ENCODE results near the gene ZNF142.

The ZNF142 gene, protein sequence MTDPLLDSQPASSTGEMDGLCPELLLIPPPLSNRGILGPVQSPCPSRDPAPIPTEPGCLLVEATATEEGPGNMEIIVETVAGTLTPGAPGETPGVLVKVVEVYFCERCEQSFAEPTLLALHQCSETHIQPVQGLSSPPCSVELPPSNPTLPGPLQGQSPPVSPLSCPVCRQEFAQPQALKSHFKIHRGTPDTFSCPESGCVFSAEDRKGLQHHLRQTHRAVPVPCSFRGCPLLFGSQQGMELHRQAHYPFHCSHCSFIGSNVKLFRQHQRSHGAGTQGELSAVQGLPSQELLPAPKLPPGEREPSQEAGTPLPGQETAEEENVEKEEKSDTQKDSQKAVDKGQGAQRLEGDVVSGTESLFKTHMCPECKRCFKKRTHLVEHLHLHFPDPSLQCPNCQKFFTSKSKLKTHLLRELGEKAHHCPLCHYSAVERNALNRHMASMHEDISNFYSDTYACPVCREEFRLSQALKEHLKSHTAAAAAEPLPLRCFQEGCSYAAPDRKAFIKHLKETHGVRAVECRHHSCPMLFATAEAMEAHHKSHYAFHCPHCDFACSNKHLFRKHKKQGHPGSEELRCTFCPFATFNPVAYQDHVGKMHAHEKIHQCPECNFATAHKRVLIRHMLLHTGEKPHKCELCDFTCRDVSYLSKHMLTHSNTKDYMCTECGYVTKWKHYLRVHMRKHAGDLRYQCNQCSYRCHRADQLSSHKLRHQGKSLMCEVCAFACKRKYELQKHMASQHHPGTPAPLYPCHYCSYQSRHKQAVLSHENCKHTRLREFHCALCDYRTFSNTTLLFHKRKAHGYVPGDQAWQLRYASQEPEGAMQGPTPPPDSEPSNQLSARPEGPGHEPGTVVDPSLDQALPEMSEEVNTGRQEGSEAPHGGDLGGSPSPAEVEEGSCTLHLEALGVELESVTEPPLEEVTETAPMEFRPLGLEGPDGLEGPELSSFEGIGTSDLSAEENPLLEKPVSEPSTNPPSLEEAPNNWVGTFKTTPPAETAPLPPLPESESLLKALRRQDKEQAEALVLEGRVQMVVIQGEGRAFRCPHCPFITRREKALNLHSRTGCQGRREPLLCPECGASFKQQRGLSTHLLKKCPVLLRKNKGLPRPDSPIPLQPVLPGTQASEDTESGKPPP (N-terminal part only)

DNA sequence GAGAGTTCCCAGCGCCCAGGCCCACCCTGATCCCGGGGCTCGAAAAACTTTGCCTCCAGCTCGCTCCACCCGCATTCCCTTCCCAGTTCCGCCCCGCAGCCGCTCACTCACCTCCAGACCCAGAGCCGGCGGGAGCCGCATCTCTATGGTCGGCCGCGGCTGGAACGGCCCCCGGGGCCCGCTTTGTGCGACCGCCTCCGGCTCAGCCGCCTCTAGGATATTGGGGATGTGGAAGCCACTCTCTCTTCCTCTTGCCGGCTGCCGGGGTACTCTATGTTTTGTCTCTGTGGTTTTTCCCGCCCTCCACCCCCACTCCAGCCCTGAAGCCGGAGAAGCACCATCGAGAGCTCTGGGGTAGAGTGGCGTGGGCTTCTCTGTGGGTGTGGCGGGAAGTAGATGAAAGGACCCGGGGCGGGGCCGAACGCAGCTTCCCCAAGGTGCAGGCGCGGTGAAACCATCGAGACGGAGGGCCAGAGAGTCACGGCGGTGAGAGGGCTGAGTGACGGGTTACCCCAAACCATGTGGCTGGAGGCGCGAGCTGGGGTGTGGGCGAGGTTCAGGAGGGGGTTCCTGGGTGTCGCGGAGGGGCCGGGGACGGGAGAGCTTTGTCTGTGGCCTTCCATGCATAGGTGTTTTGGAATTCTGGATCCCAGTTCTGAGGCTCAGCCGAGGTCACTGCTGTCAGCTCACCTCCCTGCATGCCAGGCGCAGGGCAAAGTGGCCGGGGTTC is at the start of gene ZNF142, which contains the start of gene BCS1L:
Gene ZNF142 (minus strand): TSS at position 366 of the 730 bp plus-strand sequence. CDS start 3,194 bp downstream, outside the sequence.
Gene BCS1L (plus strand): TSS at position 426 of the 730 bp plus-strand sequence. CDS start 1,305 bp downstream, outside the sequence.
- peak; percentile 97 for DNase-seq

DNA sequence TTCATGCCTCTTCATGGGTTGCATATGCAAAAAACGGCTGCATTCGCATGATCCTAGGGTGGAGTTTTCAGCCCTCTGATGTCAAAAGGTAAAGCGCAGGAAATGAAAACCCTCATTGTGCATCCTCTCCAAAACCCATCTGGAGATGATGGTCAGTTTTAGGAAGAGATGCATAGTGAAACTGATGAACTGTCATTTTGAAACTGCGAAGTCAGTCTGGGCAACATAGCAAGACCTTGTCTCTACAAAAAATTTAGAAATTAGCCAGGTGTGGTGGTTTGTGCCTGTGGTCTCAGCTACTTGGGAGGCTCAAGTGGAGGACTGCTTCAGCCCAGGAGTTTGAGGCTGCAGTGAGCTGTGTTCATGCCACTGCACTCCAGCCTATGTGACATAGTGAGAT is 48.7 kb upstream of the ZNF142 start:
- no peak for DNase-seq

DNA sequence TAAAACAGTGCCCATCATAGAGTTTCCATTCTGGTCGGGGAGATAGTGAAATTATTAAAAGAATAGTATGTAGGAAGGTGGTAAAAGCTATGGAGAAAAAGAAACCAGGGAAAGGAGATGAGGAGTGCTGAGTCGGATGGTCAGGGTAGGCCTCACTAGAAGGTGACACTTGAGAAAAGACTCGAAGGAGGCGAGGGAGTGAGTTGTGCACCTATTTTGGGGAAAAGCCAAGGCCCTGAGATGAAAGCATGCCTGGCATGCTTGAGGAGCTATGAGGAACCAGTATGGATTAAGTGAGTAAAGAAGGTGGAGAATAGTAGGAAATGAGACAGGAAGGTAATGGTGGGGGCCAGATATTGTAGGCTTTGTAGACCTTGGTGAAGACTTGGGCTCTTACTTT is 43.9 kb upstream of the ZNF142 start:
- DNase-seq, result no peak

DNA sequence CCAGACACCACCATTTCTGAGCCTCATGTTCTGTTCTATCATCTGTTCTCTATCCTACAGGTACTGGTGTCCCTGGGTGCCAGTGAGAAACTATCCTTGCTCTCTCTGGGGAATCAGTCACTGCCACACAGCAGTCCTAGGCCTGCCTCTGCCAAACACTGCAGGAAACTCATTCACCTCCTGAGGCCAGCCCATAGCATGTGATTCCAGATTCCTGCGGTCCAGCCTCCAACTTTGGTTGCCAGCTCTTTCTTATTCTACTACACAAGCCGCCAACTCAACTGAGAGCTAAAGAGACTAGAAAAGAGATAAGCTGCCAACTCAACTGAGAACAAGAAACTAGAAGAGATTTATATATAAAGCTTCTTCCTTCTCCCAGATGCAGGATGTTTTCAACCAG is 42.4 kb upstream of the ZNF142 start:
- no peak for DNase-seq

DNA sequence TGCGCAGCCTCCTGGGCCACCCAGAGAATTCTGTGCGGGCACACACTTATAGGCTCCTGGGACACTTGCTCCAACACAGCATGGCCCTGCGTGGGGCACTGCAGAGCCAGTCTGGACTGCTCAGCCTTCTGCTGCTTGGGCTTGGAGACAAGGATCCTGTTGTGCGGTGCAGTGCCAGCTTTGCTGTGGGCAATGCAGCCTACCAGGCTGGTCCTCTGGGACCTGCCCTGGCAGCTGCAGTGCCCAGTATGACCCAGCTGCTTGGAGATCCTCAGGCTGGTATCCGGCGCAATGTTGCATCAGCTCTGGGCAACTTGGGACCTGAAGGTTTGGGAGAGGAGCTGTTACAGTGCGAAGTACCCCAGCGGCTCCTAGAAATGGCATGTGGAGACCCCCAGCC is 39.5 kb upstream of the ZNF142 start:
- no peak for DNase-seq

DNA sequence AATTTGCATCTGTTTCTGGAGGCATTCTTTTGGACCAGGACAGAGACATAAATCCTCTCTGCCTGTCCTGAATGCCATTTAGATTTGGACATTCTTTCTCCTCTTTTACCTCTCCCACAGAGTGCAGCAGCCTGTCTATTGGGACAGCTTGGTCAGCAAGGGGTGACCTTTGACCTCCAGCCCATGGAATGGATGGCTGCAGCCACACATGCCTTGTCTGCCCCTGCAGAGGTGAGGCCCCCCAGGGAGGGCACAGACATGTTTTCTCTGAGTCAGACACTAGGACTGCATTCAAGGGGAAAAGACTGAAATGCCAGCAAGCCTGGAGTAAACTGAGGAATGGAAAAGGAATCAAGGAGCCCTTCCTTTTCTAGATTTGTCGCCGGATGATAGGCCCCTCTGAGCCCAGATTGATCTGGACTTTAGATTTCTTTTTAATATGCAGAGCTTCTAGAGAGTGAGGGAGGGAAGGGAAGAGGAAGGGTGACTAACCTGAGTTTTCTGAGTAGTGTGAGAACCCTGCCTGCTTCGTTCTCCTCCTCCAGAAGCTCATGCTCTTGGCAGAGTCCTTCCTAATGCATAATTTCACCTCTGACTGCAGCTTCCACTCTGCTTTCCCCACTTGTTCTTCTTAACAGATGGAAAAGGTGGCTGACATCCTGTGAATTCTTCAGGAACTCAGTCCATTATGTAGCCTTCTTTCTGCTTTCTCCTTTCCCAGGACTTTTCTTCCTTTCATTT is 35.2 kb upstream of the ZNF142 start:
- DNase-seq, result no peak

DNA sequence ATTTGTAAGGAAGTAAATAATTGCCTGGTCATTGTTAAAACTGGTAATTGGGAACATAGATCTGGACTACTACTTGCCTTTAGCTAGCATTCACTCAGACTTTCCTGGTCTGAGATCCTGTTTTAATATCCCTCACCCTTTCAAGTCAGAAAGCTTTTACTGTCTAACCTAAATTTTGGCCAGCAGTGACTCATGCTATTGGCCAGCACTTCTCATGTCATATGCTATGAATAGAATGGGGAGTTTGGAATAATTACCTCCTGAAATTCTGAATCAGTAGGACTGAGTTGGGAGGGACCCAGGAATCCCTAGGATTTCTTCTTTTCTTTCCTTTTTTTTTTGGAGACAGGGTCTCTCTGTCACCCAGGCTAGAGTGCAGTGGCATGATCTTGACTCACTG is 31.8 kb upstream of the ZNF142 start:
- no peak for DNase-seq

DNA sequence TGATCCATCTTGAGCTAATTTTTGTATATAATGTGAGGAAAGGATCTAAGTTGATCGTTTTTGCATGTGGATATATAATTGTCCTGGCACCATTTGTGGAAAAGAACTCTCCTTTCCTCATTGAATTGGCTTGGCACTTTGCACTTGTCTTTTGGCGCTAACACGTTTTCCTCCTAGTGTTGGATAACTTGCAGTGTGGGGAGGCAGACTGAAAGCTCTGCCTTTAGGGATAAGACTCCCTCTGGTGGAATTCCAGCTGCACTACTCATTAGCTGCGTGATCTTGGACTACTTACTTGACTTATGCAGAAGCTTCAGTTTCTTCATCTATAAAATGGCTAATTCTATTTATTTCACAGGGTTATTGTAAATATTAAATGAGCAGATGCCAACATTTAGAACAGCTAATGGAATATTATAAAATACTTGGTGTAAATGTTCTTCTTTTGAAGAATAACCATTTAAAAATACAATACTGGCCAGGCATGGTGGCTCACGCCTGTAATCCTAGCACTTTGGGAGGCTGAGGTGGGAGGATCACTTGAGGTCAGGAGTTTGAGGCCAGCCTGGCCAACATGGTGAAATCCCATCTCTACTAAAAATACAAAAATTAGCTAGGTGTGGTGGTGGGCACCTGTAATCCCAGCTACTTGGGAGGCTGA is 28.1 kb upstream of the ZNF142 start:
- DNase-seq, result peak; percentile 22 to 28

DNA sequence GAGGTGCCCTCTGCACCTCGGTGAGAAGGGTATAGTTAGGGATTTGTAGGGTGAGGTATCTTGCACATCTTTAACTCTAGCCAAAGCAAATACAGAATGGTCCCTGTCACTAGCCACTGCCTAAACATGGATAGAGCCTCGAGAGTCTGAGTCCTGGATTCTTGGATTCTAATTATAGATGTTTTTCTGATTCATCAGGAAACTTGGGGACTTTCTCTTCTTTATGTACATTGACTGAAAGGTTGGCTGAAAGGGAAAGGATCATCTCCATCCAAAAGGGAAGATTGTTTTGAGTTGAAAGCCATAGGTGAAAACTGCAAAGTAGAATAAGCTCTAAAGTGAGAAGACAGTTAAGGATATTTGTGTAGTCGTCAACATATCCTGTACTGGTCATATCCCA is 20.6 kb upstream of the ZNF142 start:
- DNase-seq, result no peak

DNA sequence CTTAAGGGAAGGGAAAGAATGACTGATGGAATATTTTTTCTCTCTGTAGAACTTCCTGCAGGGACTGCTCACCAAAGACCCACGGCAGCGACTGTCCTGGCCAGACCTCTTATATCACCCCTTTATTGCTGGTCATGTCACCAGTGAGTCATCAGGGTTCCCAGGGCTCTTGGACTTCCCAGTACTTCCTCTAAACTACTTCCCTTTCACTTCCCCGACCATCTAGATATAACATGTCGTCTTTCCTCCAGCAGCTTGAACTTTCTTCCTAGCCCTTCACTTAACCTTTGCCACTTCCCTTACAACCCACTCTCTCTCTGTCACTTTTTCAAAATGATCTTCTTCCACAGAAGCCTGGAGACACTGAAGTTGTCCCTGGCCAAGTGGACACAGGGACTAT is 19.7 kb upstream of the ZNF142 start:
- DNase-seq, result no peak

DNA sequence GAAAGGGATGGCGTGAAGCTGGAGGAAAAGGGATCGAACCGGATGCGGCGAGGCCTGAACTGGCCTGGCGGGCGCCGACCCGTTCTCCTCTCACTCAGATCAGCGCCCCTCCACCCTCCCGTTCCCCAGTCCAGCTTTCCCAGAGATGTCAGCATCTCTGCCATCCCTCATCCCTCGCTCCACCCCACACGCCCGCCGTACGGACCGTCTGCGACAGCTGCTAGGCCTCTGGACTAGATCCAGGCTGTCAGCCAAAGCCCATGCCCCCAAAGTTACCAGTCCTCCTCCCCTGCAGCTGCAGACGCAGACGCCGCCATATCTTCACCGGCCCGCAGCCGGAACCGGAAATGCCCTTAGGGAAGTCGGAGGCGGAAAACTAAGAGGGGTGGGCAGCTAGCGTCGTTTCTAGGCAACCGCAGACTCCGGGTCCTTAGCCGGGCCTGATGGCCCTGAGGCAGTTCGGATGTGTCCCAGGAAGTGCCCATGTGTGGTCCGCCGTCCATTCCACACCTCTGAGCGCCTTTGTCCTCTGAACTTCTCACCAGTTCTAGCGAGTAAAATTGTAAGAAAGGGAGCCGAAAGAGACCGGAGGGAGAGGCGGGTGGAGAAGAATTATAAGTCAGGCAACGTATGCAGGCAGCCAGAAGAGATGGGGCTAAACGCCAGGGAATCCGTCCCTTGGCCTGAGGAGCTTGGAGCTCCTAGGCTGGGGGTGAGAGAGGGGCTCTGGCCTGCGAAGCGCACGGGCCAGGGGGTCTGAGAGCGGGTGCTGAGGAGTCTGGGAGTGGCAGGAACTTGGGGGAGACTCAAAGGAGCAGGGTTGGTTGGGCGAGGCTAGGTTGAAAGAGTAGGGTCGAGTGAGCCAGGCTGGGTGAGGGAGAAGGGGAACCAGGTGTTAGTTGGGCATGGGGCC is 12.5 kb upstream of the ZNF142 start, which contains the start of the genes RNF25 and STK36:
Gene RNF25 (minus strand): TSS at position 349 of the 913 bp plus-strand sequence. CDS start 32 bp downstream, at position 317.
Gene STK36 (plus strand): TSS at position 433 of the 913 bp plus-strand sequence. CDS start 744 bp downstream, outside the sequence.
- peak; percentile 85 to 86 for DNase-seq

DNA sequence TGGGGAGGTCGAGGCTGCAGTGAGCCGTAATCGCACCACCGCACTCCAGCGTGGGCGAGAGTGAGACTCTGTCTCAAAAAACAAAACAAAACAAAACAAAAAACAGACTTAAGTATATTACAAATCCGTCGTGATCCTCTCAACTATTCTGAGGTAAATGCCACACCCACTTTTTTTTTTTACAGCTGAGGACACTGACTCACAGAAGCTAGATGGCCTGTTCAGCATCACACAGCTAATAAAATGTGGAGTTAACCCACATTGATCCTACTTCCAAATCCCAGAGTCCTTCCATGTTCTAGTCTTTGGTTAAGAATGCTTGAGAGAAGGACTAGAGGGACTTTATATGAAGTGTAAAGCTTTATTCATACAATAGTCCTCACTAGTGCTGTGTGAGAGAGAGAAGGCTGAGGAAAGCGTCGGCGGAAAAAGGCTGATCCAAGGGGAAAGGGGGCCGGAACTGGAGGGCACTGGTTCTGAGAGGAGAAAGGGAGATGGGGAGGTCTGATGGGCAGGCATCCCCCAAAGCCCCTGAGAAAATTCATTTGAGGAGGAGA is 11.8 kb upstream of the ZNF142 start:
- DNase-seq, result no peak

DNA sequence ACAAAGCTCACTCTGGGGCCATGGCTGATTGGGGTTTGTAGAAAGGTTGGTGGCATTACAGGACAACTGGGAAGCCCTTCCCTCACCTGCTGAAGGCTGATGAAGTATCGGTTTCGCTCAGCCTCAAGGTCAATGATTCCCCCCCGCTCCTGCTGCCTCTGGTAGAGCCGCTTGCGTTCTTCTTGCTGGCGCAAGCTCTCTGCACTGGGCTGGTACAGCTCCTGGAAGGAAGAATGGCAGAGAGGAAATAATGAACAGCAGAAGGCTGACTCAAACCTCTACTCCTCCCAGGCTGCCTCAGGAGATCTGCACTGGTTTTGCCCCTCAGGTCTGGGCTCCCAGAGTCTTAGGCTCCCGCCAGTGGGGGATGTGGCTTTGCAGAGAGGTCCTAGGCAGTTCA is 5.2 kb upstream of the ZNF142 start:
- DNase-seq, result no peak

DNA sequence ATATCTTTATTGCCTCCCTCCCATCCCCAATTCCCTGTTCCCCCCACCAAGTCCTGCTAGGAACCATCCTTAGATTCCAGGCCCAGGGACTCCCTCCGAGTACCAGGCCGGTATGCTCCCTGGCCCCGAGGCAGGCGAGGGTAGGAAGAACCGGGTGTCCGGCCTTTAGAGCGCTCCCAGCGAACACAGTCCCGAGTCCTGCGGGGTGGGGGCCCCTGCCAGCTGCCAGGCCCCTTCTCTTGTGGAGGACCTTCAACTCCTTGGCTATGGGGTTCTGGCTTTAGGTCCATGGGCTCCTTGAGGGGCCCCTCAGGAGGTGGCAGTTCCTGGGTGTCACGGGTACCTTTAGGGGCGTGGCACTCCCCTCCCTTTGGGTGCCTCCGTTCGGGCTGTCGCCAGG is 4.5 kb upstream of the ZNF142 start:
- no peak for DNase-seq

DNA sequence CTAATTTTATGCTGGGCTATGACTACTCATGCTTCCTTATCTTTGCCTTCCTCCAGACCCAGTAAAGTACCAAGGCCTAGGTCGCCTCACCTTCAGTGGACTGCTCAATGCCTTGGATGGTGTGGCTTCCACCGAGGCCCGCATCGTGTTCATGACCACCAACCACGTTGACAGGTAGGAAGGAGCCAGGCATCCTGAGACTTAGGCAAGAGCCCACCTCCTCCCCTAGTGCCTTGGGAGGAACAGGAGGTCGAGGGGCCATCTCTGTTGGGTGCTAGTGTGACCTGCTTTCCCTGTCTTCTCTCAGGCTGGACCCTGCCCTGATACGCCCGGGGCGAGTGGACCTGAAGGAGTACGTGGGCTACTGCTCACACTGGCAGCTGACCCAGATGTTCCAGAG is 3.4 kb upstream of the ZNF142 start:
- no peak for DNase-seq

DNA sequence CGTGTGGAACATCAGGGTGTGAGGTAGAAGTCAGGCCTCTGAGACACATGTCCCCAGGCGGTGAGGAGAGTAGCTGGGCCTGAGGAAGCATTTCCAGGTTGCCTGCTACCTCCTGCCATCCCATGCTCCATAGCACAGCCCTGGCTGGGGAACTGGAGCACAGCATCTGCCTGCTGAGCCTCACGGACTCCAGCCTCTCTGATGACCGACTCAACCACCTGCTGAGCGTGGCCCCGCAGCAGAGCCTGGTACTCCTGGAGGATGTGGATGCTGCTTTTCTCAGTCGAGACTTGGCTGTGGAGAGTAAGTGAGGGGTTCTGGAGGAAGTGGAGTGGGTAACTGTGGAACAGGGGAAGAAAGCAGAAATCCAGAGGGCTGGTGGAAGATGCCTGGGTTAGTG is 3.0 kb upstream of the ZNF142 start:
- DNase-seq, result no peak

DNA sequence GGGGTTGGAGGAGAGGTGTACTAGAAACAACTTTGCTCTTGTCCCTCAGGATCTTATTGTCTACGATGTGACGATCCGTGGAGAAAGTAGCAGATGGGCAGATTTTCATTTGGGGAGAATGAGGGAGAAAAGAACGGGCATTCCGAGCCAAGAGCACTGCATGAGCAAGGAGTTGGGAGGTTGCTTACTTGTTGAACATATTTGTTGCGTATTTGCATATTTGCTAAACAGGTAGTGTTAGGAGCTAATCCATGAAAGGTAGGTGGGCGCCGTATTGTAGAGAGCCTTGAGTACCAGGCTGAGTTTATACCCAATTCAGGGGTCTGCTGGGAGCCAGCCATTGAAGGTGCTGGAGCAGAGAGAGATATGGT is 550 bp upstream of the ZNF142 start:
- no peak for DNase-seq

DNA sequence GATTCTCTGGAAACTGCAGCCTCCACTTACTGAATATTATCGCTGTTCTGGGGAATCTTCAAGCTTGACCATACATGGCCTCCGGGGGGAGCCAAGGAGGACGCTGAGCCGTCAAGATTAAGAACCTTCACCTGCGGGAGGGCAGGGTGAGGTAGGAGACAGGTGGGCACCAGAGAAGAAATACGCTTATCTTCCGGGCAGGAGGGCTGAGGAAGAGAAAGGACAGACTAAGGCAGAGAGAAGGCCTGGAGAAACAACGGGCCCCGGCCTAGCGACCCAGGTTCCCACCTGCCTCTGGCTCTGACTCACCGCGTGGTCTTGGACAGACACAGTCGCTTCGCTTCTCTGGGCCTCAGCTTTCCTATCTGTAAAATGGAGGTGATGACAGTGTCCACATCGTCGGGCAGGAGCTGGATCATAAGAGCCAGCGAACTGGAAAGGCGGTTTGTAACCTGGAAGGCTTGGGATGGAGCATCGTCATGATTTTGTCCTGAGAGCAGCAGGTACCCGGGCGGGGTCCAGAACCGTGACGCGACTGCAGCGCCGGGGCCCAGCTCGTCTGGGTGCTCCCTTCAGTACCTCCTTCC is 659 bp downstream of the ZNF142 start:
- peak; percentile 41 to 61 for DNase-seq

DNA sequence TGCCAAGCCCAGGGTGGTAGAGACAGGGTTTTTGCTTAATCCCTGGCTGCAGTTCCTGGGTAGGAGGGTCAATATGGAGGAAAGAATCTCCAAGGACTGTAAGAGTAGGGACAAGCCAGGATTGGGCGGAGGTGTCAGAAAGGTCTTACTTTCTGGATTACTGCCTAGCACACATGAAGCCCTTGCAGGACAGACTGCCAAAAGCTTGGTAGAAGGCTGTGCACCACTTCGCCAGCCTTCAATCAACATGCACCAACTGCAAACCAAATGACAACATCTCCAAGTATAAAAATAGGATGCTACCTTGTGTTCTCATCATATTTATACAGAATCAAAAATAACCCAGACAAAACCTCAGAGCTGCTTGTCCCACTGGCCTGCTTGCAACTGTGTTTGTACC is 3.7 kb downstream of the ZNF142 start:
- no peak for DNase-seq

All from stimulated activated CD4-positive, alpha-beta T cell treated with anti-CD3 and anti-CD28 coated beads, Interleukin-2, amount 100 ng/mL, for 24 hours (primary cell).